ENCODE measurements around the gene TIMM44. TPM values are rescaled to one million over a fixed set of nuclear protein-coding genes. Genes with fewer than 3 reads are reported as not detected.

The TIMM44 gene
- total and polyA plus RNA-seq, 2 of the 8 experiments (the other 6 are each of a cell fraction or from before 2014, with no cell fraction given) = 131 to 150 TPM

GRCh38 chr19:7980635-7981121 lies 37.2 kb upstream of the TIMM44 start (continued):
- TF ChIP-seq CHD7 (IDR thresholded peaks at IDR 0.05; ENCODE audit: insufficient replicate concordance, low read length) (no peak), POLR2AphosphoS5 (IDR thresholded peaks at IDR 0.05; ENCODE audit: low read depth, low read length) (no peak), ATF3 (IDR thresholded peaks at IDR 0.05; ENCODE audit: insufficient read depth, low read depth, low read length) (no peak)
